GM12878 (cell line): ENCODE data around the gene HIVEP1. TPM values are rescaled to one million over a fixed set of nuclear protein-coding genes. Genes with fewer than 3 reads are reported as not detected.

ENCODE experiments used
- ATF7 ChIP-seq: fragments of 450-650 bp; IDR thresholded peaks from 2 replicates; pipeline ENCODE4 v1.6.1; 2016; ENCODE audit warnings: low read depth, mild to moderate bottlenecking
- BCL11A ChIP-seq: IDR thresholded peaks from 2 replicates; pipeline ENCODE4 v1.6.1; 2011; ENCODE audit warnings: low read depth, low read length
- BCL3 ChIP-seq: IDR thresholded peaks from 2 replicates; pipeline ENCODE4 v1.6.1; 2011; ENCODE audit warnings: borderline replicate concordance, low read depth, mild to moderate bottlenecking, moderate library complexity, low read length; ENCODE audit not compliant: insufficient read depth, poor library complexity, severe bottlenecking
- CBFB ChIP-seq: IDR thresholded peaks from 2 replicates; pipeline ENCODE4 v1.6.1; 2016; ENCODE audit warnings: antibody characterized with exemption, low read depth
- CBX5 ChIP-seq: sonication (generic); IDR thresholded peaks from 2 replicates; pipeline ENCODE4 v1.6.1; 2016; ENCODE audit warnings: low read depth, moderate library complexity, mild to moderate bottlenecking, inconsistent platforms
- CTCF ChIP-seq, 3 experiments: IDR thresholded peaks in 2 of 3; conservative IDR thresholded peaks in 1 of 3; 2 replicates each; pipeline ENCODE4 v1.5.1; 2011; ENCODE audit warnings: low read depth in 3 of 3, low read length in 3 of 3, mild to moderate bottlenecking in 3 of 3, control low read depth in 2 of 3, moderate library complexity in 2 of 3, inconsistent platforms in 1 of 3, mixed read lengths in 1 of 3; ENCODE audit not compliant: control insufficient read depth in 2 of 3, insufficient read depth in 1 of 3; ENCODE audit errors: extremely low read depth in 1 of 3
- EGR1 ChIP-seq, 2 experiments: IDR thresholded peaks; 1 replicate in 1 of 2; 2 replicates in 1 of 2; pipeline ENCODE4 v1.6.1; 2011 to 2012; ENCODE audit warnings: low read depth in 2 of 2, low read length in 2 of 2, borderline replicate concordance in 1 of 2, mild to moderate bottlenecking in 1 of 2, moderate library complexity in 1 of 2
- KDM1A ChIP-seq: fragments of 200-600 bp; sonication (generic); IDR thresholded peaks from 2 replicates; pipeline ENCODE4 v1.6.1; 2016; ENCODE audit warnings: borderline replicate concordance
- KLF5 ChIP-seq: fragments of 450-650 bp; IDR thresholded peaks from 2 replicates; pipeline ENCODE4 v1.6.1; 2014; ENCODE audit warnings: mild to moderate bottlenecking; ENCODE audit not compliant: partially characterized antibody
- MAX ChIP-seq: IDR thresholded peaks from 2 replicates; pipeline ENCODE4 v1.6.1; 2012; ENCODE audit warnings: low read depth, low read length, improper control_type of control experiment
- MYB ChIP-seq: fragments of 150-350 bp; IDR thresholded peaks from 2 replicates; pipeline ENCODE4 v1.6.1; 2014; ENCODE audit warnings: mild to moderate bottlenecking, low read depth, low read length, borderline replicate concordance
- NKRF ChIP-seq: fragments of 450-650 bp; conservative IDR thresholded peaks from 2 replicates; pipeline ENCODE4 v1.6.1; 2017; ENCODE audit warnings: mild to moderate bottlenecking, moderate library complexity
- PRDM15 ChIP-seq: fragments of 450-650 bp; formaldehyde crosslinking; IDR thresholded peaks from 2 replicates; pipeline ENCODE4 v1.4.0; 2020; ENCODE audit warnings: mild to moderate bottlenecking, moderate library complexity
- RELA ChIP-seq: fragments of 450-650 bp; IDR thresholded peaks from 2 replicates; pipeline ENCODE4 v1.8.0; 2014; ENCODE audit warnings: borderline replicate concordance; ENCODE audit not compliant: partially characterized antibody
- SMAD5 ChIP-seq: IDR thresholded peaks from 2 replicates; pipeline ENCODE4 v1.6.1; 2016; ENCODE audit warnings: antibody characterized with exemption, low read depth
- SMC3 ChIP-seq: IDR thresholded peaks from 2 replicates; pipeline ENCODE4 v1.6.1; 2011; ENCODE audit warnings: low read length, improper control_type of control experiment, borderline replicate concordance
- SREBF2 ChIP-seq: IDR thresholded peaks from 2 replicates; pipeline ENCODE4 v1.6.1; 2012; ENCODE audit warnings: mild to moderate bottlenecking, low read length
- SRF ChIP-seq, 2 experiments: IDR thresholded peaks; 2 replicates each; pipeline ENCODE4 v1.6.1; 2011; ENCODE audit warnings: low read depth in 2 of 2, low read length in 2 of 2, mild to moderate bottlenecking in 1 of 2, moderate library complexity in 1 of 2
- USF2 ChIP-seq: IDR thresholded peaks from 2 replicates; pipeline ENCODE4 v1.6.1; 2011; ENCODE audit warnings: low read depth, low read length, improper control_type of control experiment, borderline replicate concordance
- WRNIP1 ChIP-seq: IDR thresholded peaks from 2 replicates; pipeline ENCODE4 v1.6.1; 2011; ENCODE audit warnings: low read depth, low read length, improper control_type of control experiment, borderline replicate concordance
- polyA plus RNA-seq, 11 experiments: library from polyadenylated mRNA; depleted of rRNA in 4 of 11; unstranded in 6 of 11; stranded (reverse) in 5 of 11; fragments of >200 nt; fragmentation: Nextera tagmentation in 4 of 11; fragmentation: Illumina TruSeq in 1 of 11; extraction: Ambion mirVana in 4 of 11; extraction: Trizol in 1 of 11; gene quantifications; 1 replicate in 1 of 11; 2 replicates in 10 of 11; pipeline versions ENCODE4 v1.2.1 to v1.2.3, GENCODE V29; 2011 to 2016; ENCODE audit warnings: inconsistent platforms in 2 of 11, missing spikeins in 2 of 11, low read depth in 1 of 11
- total RNA-seq, 4 experiments: library from RNA; depleted of rRNA in 3 of 4; stranded (reverse); fragments of >200 nt in 3 of 4; fragmentation: Illumina TruSeq in 1 of 4; extraction: Trizol in 1 of 4; gene quantifications; 2 replicates each; pipeline versions ENCODE4 v1.2.1 to v1.2.3, GENCODE V29; 2013 to 2021

Gene HIVEP1
- total and polyA plus RNA-seq, 10 of the 15 experiments (the other 5 are each of a cell fraction or from before 2014, with no cell fraction given) = 4.3 to 37.5 (median 21.6) TPM

GRCh38 chr6:12119085-12119588 is 107.0 kb downstream of the HIVEP1 start (continued):
- TF ChIP-seq WRNIP1 (no peak), USF2 (no peak), NKRF (no peak), SREBF2 (no peak), MAX (no peak), BCL11A (peak; percentile 80), SRF (IDR thresholded peaks at IDR 0.05; ENCODE audit: low read depth in 2 of 2, low read length in 2 of 2) (no peak), SMC3 (no peak), MYB (no peak; the same call in 1 of the 2 replicates), CBX5 (no peak), BCL3 (no peak), RELA (peak; percentile 96), KLF5 (no peak), EGR1 (IDR thresholded peaks at IDR 0.05; ENCODE audit: borderline replicate concordance in 1 of 2, low read depth in 2 of 2, low read length in 2 of 2) (no peak), SMAD5 (no peak), CTCF (IDR thresholded peaks at IDR 0.05 in 2 of 3, conservative IDR thresholded peaks at IDR 0.05 in 1 of 3; ENCODE audit: control insufficient read depth in 2 of 3, extremely low read depth in 1 of 3, insufficient read depth in 1 of 3, low read depth in 3 of 3, low read length in 3 of 3) (no peak), KDM1A (no peak), PRDM15 (CRISPR knock-in tag) (no peak), CBFB (no peak), ATF7 (peak; percentile 56; the same call in 1 of the 2 replicates)
